AML-193 (cell line): ENCODE results near the gene TMPRSS11E.
"Not testable (repeated sequence)": the region's sequence is repeated elsewhere in the genome, so short reads cannot be mapped to it uniquely, and the experiment has no call there.

Experiments
- DNase-seq, 2 experiments: peaks; one replicate each; lab custom pipeline; 2025; lab: John Stamatoyannopoulos, UW

Gene TMPRSS11E

GRCh38 chr4:68447201-68447600 is at the start of gene TMPRSS11E:
TSS of gene TMPRSS11E (plus strand) at chr4:68447463. CDS start at chr4:68447513, 50 bp downstream.
- no peak for DNase-seq

GRCh38 chr4:68399306-68399705 is 48.0 kb upstream of the TMPRSS11E start:
- no peak for DNase-seq

GRCh38 chr4:68401231-68401630 is 46.0 kb upstream of the TMPRSS11E start:
- no peak for DNase-seq

GRCh38 chr4:68404153-68404552 is 43.1 kb upstream of the TMPRSS11E start:
- DNase-seq = no peak

DNA sequence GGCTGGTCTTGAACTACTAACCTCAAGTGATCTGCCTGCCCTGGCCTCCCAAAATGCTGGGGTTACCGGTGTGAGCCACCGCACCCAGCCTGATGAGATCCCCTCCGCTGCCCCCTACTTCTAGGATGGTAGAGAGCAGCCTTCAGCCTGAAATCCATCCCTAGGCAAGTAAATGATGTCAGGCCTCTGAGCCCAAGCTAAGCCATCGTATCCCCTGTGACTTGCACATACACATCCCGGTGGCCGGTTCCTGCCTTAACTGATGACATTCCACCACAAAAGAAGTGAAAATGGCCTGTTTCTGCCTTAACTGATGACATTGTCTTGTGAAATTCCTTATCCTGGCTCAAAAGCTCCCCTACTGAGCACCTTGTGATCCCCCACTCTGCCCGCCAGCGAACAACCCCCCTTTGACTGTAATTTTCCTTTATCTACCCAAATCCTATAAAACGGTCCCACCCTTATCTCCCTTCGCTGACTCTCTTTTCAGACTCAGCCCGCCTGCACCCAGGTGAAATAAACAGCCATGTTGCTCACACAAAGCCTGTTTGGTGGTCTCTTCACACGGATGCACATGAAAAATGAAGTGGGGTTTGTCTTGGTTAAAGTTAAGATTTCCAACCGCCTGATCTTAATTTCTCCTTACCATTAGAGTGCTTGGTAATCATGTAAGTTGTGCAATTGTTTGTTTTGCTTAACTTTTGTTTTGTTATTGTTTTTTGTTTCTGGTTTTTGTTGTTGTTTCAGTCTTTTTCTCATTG is 41.4 kb upstream of the TMPRSS11E start:
- not testable (repeated sequence) for DNase-seq

DNA sequence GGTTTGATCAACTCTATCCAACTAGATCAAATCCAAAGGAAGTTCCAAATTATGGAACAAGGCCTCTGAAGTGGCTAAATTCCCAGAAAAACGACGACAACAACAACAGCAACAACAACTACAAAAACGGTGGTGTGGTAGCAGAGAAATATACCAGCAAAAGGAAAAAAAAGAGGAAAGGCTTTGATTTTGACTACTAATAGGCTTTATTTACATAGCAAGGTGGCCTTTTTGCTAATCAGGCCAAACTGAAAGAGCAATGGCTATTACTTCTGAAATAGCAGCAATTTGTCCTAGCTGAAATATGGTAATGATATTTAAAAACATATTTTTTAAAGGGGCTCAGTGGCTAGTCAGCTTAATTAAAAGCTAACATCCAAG is 40.8 kb upstream of the TMPRSS11E start:
- no peak for DNase-seq

- not testable (repeated sequence) for DNase-seq
Measured at GRCh38 chr4:68407015-68407867, 40.0 kb upstream of the TMPRSS11E start.

DNA sequence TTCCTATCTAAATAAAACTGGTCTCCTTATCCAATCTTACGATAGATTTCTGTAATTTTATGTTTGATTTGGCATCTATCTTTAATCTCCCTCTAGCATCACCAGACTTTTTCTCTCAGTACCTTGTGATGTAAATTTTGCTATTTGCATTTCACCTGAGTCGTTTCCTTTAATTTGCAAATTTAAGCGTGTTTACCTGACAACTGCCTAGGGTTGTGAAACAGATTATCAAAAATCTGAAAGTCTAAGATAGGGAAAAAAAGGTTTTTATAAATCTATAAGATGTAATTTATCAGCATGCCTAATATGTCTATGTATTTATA is 39.4 kb upstream of the TMPRSS11E start:
- no peak for DNase-seq

GRCh38 chr4:68410149-68410548 is 37.1 kb upstream of the TMPRSS11E start:
- no peak for DNase-seq

- no peak for DNase-seq
Measured at GRCh38 chr4:68410643-68411042, 36.6 kb upstream of the TMPRSS11E start.

DNA sequence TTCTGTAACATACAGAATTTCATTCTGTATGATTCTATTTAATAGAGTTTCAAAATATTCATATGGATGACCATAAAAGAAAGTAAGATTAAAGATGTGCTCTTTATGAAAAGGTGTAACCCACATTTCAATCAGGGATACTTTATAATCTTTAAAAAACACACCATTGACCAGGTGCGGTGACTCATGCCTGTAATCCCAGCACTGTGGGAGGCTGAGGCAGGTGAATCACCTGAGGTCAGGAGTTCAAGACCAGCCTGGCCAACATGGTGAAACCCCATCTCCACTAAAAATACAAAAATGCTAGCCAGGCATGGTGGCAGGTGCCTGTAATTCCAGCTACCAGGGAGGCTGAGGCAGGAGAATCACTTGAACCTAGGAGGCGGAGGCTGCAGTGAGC is 35.2 kb upstream of the TMPRSS11E start:
- DNase-seq = not testable (repeated sequence)

DNA sequence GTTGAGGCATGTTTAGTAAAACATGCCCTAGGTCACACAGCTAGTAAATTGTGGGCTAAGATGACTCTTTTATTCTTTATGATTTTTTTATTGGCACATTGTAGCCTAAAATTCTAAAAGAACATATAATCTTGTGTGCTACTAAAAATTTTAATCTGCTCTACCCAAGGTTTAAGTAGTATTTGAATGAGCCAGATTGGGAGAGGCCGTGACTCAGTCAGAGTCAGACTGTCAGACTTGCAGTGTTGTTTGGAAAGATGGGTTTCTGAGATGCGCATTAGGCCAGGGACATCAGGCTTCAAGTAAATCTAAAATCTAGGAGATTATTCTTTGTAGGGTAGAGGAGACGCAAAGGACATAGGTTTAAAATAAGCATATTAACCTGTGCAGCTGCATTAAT is 30.7 kb upstream of the TMPRSS11E start:
- no peak for DNase-seq

DNA sequence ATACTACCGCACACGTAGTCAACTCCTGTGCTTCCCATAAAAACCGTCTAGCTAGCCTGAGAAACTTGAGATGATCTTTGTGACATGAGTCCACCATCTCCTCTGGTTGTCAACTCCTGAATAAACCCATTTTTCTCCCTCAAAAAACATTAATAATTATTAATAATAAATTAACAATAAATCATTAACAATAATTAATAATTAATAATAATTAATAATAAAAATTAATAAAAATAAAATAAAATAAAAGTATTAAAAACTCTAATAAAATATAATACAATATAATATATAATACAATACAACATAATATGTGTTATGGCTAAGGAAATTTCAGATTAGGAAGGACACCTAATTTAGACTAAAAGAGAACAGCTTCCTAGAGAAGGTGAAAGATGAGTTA is 20.7 kb upstream of the TMPRSS11E start:
- no peak for DNase-seq

DNA sequence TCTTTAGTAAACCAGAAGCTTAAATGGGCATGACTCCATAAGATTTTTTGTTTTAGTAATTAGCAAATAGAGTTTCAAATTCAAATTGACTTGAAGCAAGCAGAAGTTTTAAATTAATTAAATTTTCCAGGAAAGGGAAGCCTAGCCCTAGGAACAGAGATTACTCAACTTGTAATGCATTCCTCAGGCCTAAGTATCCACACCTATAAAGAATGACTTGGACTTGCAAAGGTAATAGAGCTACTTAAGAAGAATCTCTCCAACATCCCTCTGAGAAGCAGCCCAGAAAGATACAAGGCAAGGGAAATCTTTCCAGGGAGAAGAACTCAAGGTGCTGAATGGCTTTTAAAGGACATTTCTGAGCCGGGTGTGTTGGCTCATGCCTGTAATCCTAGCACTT is 16.9 kb upstream of the TMPRSS11E start:
- no peak for DNase-seq

- DNase-seq = no peak
Measured at GRCh38 chr4:68432320-68432719, 14.9 kb upstream of the TMPRSS11E start.

GRCh38 chr4:68433582-68433981 is 13.7 kb upstream of the TMPRSS11E start:
- DNase-seq = no peak

- DNase-seq = no peak
Measured at GRCh38 chr4:68434277-68434676, 13.0 kb upstream of the TMPRSS11E start.

DNA sequence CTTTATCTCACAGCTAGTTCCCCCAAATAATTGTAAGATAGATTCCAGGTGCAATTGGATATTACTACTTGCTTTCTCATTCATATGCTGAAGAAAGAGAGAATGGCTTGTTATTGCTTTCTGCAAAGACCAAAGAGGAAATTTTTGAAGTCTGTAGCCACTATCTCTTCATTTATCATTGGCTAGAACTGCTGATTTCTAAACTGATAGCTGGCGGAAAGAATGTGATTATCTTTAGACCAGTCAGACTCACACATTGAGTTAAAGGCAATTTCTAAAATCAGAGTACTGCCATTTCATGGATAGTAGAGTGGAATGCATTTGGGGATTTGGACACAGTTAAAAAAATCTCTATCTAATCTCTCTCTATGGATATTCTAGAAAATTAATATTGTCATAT is 12.4 kb upstream of the TMPRSS11E start:
- DNase-seq = no peak

- DNase-seq = no peak
Measured at GRCh38 chr4:68445111-68445510, 2.2 kb upstream of the TMPRSS11E start.

DNA sequence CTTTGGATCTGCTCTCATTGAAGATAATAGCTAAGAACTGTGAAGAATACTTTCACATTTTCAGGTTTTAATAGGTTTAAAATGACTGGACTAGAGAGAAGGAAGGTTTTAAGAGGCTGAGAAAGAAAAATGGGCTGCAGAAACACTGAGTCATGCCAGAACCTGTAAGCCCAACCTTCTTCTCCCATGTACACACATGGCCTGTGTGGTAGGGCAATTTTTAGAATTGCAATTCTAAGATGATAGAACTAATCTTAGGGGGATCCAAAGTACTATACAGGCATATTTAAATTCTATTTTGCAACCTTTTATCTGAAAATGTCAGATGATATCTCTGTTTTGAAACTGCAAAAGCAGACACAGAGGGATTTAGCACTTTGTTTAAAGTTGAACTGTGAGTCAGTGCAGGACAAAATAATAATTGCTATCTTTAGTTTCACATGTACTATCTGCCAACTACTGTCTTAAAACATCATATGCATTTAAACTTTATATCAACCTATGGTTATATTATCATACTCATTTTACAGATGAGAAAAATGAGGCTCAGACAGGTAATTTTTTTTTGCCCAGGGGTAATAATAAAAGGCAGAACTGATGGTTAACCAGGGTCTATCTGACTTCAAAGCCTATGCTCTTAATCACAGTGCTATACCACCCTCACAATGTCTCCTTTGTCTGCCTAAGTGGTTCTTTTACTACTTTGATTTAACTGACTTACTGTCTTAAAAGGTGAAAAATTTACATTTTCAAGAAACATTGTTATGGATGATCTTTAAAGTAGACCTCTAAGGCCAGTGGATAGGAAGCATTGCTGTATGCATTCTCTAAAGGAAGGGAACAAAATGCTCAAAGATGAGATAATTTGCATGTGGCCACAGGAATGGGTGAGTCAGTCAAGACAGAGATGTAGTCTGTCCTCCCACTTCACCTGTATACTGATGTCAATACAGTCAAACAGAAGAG is 4.3 kb downstream of the TMPRSS11E start:
- DNase-seq = no peak

DNA sequence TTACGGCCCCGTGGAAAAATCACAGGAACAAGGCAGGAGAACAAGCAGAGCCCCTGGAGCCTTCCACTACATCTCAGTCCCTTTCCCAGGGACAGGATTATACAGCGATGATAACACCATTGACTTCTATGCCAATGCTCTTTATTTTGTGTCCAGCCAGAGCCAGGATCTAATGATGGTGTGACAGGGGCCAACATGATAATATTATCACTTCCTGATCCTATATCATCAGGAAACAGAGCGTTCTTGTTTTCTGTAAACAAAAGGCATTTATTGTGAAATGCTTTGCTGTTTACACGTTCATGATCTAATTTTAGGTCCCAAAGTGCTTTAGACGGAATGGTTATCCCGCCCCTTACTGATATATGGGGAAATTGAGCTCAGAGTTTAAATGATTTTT is 12.8 kb downstream of the TMPRSS11E start:
- no peak for DNase-seq

DNA sequence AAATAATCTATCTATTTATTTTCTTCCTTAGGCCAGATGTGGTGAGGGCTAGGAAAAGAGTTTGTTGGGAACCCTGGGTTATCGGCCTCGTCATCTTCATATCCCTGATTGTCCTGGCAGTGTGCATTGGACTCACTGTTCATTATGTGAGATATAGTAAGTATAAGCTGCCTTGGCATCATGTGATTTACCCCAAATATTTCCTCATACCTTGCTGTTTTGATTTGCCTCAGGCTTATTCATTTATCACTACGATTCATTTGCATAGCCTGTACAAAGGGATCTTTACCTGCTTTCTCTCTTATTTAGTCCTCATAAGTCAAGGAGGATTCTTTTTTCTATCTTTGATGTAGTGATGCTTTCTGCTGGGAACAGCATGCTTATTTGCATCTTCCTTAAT is 14.5 kb downstream of the TMPRSS11E start:
- no peak for DNase-seq
